Activated T-cell treated with anti-CD3 and anti-CD28 coated beads for 4 hours (primary cell): Measurements from ENCODE around the gene PRDM12.
A peak's percentile ranks its signal among the peaks of the same experiment; 100 is the strongest.

Experiments used
- DNase-seq: peaks from one replicate; pipeline ENCODE4 v3.0.0-alpha.2; 2020

The PRDM12 gene

GRCh38 chr9:130693101-130693425, 28.7 kb downstream of the PRDM12 start:
- DNase-seq: no peak

DNA sequence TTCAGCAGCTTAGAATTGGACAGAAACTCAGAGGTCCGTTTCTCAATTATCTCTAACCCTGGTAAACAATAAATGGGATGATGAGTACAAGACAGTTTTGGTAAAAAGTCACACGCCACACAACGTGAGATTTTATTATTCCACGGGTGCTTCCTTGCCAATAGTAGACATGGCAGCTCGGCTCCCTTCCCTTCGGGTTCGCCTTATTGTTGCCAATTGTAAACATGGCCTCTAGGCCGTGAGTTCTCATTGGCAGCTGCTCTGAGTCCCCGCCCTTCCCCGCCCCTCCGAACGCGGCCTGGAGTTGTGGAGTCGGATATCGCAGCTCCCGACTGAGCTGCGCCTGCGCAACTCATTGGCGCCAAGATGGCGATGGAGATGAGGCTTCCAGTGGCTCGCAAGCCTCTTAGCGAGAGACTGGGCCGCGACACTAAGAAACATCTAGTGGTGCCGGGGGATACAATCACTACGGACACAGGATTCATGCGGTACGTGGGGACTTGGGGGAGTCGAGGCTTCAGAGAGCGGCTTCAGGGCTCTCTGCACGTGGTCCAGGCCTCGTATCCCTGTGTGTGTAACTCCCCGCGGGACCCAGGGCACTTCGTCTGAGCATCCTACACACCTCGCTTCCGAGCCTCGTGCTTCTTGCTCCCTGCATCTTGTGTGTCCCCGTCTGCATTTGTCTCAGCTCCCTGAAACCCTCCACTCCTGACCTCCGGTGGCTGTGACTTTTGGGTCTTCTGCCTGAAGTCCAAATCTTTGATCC, 29.2 kb downstream of the PRDM12 start, which contains the start of gene EXOSC2:
Gene EXOSC2 (plus strand): TSS at position 355 of the 766 bp plus-strand sequence. CDS start 12 bp downstream, at position 367.
- DNase-seq: peak; percentile 96

GRCh38 chr9:130694205-130694604, 29.8 kb downstream of the PRDM12 start:
- no peak for DNase-seq

DNA sequence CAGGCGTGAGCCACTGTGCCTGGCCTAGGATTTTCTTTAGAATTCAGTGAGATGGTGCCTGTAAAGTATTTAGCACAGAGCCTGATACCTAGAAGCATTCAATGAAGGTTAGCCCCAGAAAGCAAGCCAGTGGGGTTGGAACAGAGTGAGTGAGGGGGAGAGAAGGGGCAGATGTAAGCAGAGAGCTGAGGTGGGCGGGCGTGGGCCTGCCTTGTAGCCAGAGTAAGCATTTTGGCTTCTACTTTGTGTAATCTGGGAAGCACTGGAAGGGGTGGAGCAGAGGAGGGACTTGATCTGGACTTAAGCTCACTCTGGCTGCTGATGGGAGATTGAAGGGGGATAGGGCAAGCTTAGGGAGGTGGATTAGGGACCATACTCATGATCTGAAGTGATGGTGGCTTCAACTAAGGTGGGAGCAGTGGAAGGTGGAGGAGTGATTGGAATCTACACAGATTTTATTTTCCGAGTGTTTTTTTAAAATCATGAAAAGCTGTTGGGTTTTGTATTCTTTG, 31.8 kb downstream of the PRDM12 start:
- no peak for DNase-seq

DNA sequence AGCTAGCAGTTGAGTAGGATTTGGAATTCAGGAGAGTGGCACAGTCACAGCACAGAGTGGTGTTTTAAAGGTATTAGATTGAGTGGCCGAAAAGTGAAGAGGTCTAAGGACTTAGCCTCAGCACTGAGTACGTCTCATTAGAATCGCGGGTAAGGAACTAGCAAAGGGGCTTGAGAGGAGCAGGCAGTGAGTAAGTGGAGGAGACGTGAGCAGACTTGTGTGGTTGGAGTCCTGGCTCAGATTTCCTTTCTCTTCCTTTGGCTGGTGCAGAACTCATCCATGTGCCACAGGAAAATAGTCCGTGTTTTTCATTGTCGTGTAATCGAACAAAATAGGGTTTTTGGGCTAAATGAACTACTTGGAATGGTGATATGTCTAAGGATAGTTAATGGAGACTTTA, 32.6 kb downstream of the PRDM12 start:
- DNase-seq: no peak

- DNase-seq: no peak
These were observed 34.1 kb downstream of the PRDM12 start for GRCh38 chr9:130698514-130698913.

DNA sequence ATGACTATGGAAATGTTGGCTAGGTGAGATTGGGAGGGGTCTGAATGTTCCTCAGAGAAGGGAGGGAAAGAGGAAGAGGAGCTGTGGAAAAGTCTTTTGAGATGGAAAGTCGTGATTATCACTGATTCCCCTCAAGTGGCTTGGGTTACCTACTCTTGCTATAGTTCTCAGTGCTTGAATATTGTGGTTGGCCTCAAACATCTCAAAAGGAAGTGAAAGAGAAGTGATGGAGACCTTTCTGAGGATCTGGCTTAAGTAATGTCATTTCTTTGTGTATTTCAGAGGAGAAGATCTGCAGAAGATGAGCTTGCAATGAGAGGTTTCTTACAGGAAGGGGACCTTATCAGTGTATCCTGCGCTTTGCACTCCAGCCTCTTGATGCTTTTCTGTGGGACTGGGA, 34.7 kb downstream of the PRDM12 start:
- no peak for DNase-seq

DNA sequence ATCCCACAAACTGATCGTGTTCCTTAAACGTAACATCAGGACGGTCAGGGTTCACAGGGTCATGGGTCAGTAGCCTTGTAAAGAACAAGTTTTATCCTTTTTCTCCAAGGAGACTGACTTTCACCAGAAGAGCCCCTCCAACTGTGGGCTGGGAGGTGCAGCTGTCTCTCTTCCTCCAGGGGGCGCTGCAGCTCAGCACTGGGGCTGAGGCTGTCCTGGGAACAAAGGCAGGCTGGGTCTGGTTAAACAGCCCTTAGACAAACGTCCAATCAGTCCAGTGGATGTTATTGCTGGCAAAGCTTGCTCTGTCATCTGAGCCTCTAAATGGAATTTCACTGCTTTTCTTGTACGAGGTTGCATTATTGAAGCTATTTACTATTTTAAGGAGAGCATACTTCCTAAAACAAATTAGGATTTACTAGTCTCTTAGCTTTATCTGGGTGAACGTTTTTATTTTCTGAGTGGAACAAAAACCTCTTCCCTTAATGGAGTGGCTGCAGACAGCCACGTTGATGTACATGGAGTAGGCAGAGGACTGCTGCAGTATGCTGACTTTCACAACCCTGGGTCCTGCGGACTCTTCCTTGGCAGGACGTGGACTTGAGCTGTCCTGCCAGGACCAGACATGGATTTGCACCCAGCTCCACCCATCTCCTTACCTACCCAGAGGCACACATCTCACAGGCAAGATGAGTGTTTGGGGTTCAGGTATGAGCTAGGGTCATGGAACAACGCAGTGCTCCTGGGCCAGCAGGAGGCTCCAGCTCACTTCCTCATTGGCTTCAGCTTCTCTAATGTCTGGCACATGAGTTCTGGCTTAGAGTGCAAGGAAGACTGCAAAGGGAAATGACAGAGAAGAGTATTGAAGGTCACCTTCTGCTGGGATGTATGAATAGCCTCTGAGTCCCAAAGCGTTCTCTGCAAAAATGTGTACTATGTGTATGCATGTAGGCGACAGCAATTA, 36.9 kb downstream of the PRDM12 start:
- peak; percentile 57 for DNase-seq

DNA sequence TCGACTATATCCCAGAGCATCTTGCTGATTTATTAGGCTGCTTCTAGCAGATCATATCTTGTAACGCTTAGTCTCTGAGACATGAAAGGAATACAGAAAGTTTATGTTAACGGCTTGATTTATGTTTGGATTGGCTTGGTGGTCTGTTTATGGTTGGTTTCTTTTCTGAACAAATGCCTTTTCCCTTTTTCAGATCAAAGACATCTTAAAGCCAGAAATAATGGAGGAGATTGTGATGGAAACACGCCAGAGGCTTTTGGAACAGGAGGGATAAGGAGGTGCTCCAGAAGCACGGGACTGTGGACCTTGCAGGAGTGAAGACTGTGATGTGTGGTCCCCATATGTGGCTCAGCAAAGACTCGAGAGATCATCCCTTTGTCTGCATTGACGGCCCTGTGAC, 39.1 kb downstream of the PRDM12 start:
- DNase-seq: no peak

DNA sequence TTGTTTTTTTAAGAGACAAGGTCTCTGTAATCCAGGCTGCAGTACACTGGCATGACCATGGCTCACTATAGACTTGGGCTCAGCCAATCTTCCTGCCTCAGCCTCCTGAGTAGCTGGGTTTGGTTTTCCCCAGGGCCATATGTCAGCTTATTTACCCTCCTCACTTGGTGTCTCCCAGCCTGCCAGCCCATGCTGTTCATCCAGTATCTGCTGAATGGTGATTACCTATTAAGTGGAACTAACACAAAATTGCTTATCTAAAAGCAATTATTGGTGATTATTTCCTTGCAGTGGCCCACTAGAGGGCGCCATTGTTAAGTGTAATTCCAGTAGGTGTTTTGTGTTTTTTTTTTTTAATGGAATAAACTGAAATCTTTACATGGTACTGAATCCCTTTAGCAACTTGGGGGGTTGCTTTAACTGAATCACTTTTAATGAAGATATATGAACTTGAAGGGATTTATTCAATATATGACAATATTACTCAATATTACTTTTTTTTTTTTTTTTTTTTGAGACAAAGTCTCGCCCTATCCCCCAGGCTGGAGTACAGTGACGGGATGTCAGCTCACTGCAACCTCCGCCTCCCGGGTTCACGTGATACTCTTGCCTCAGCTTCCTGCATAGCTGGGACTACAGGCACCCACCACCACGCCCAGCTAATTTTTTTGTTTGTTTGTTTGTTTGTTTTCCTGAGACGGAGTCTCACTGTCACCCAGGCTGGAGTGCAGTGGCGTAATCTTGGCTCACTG, 43.0 kb downstream of the PRDM12 start:
- peak; percentile 68 for DNase-seq

DNA sequence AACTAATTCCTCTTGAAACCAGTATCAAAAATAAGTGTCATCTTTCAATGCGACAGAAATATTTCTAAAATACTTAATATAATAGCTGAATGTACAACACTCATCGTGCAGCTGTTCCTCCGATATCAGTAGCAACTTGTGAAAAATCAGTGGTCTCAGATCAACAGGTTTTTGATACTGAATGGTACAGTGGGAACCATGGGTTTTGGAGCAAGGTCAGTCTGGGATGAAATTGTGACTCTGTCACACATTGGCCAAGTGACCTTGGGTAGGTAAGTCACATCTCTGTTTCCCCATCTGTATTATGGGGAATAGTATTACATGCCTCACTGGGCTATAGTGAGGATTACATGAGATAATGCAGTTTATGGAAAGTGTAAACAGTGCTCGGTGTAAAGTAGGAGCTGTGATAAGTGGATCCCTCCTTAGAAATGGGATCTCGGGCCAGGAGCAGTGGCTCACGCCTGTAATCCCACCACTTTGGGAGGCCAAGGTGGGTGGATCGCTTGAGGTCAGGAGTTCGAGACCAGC, 46.5 kb downstream of the PRDM12 start:
- no peak for DNase-seq

DNA sequence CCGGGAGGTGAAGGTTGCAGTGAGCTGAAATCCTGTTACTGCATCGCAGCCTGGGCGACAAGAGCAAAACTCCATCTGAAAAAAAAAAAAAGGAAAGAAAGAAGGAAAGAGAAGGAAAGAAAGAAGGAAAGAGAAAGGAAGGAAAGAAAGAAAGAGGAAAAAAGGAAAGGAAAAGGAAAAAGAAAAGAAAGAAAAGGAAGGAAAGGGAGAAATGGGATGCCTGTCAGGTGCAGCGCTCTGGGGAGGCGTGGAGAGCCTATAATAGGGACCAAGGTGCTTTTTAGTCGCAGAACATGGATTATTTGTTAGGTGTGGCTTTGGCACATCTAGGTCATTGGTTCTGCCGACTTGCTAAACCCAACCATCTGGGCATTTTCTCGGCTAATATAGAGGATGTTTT, 47.1 kb downstream of the PRDM12 start:
- no peak for DNase-seq

GRCh38 chr9:130712564-130713285, 48.3 kb downstream of the PRDM12 start:
- peak; percentile 90 for DNase-seq

GRCh38 chr9:130713286-130713960, 49.0 kb downstream of the PRDM12 start:
- DNase-seq: no peak

GRCh38 chr9:130714586-130715110, 50.3 kb downstream of the PRDM12 start:
- DNase-seq: no peak

DNA sequence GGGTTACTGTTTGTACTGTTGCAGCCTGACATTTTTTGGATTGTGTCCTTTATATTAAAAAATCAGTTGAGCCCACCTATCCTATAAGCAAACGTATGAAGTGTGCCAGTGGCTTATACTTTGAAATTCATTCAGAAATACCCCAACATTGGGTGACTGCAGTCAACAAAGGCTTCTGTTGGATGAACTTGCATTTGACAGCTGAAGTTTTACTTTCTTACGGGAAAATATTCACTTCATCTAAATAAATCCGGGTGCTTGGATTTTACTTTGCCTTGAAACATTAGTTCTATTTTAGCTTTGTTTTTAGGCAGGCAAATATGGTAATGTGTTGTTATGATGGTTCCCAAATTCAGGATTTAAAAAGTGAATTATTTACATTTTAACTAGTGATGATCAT, 50.9 kb downstream of the PRDM12 start:
- no peak for DNase-seq

- DNase-seq: no peak
These were observed 54.2 kb downstream of the PRDM12 start for GRCh38 chr9:130718562-130718961.

GRCh38 chr9:130720762-130721161, 56.4 kb downstream of the PRDM12 start:
- no peak for DNase-seq

- DNase-seq: no peak
These were observed 64.3 kb downstream of the PRDM12 start for GRCh38 chr9:130728721-130729120.

- DNase-seq: no peak
These were observed 64.8 kb downstream of the PRDM12 start for GRCh38 chr9:130729145-130729544.

GRCh38 chr9:130731355-130731754, 67.0 kb downstream of the PRDM12 start:
- no peak for DNase-seq
